ENCODE results near the gene ZNF536.

DNA sequence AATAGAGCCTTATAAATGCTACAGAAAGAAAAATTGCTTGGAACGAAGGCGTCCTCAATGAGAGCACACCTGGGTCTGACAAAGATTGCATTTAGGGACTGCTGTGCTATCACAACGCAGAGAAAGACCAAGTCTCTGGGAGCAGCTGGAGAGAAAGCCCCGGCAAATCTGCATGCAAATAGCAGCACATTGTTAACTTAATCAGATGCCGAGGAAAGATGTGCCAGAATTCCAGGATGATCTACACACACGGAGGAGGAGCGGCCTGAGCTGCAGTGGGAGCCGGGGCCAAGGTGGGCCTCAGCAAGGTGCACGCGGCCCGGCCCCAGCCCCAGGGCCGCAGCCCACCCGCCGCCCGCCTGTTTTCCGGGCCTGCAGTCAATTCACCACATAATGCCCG, 1.4 kb downstream of the ZNF536 start:
- TF ChIP-seq, protein P1, sequence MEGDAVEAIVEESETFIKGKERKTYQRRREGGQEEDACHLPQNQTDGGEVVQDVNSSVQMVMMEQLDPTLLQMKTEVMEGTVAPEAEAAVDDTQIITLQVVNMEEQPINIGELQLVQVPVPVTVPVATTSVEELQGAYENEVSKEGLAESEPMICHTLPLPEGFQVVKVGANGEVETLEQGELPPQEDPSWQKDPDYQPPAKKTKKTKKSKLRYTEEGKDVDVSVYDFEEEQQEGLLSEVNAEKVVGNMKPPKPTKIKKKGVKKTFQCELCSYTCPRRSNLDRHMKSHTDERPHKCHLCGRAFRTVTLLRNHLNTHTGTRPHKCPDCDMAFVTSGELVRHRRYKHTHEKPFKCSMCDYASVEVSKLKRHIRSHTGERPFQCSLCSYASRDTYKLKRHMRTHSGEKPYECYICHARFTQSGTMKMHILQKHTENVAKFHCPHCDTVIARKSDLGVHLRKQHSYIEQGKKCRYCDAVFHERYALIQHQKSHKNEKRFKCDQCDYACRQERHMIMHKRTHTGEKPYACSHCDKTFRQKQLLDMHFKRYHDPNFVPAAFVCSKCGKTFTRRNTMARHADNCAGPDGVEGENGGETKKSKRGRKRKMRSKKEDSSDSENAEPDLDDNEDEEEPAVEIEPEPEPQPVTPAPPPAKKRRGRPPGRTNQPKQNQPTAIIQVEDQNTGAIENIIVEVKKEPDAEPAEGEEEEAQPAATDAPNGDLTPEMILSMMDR (IDR thresholded peaks at IDR 0.05): no peak
- TF ChIP-seq EZH2 (IDR thresholded peaks at IDR 0.05; ENCODE audit: borderline replicate concordance, insufficient read depth, low read depth, low read length, poor library complexity, severe bottlenecking): no peak

Data from B cell (primary cell).